Keratinocyte (primary cell): ENCODE measurements around the gene GOLGA5. TPM values are rescaled to one million over a fixed set of nuclear protein-coding genes. Genes with fewer than 3 reads are reported as not detected.

ENCODE experiments used
- DNase-seq: peaks from one replicate; pipeline ENCODE4 v3.0.0-alpha.2; 2011; ENCODE audit warnings: low read depth, missing footprints, low spot score
- FAIRE-seq: peaks from 2 replicates; lab custom pipeline; 2011; peaks lifted over from hg19 to GRCh38; lab: Jason Lieb, UNC
- H2AFZ ChIP-seq: 2 replicates; pipeline ENCODE4 v1.6.0; 2012; ENCODE audit warnings: low read length, control low read depth, inconsistent platforms; ENCODE audit not compliant: control insufficient read depth
- H3K27ac ChIP-seq: 2 replicates; pipeline ENCODE4 v1.5.1; 2011; ENCODE audit warnings: low read length; ENCODE audit not compliant: control insufficient read depth, insufficient read depth
- H3K27me3 ChIP-seq: 3 replicates; pipeline ENCODE4 v1.6.0; 2011; ENCODE audit warnings: low read length; ENCODE audit not compliant: control insufficient read depth, insufficient read depth; ENCODE audit errors: extremely low read depth
- H3K36me3 ChIP-seq, 2 experiments: 2 replicates in 1 of 2; 3 replicates in 1 of 2; pipeline ENCODE4 v1.5.1; 2011; ENCODE audit warnings: low read length in 2 of 2, mild to moderate bottlenecking in 1 of 2; ENCODE audit not compliant: control insufficient read depth in 2 of 2, insufficient read depth in 2 of 2; ENCODE audit errors: extremely low read depth in 1 of 2
- H3K4me1 ChIP-seq: 3 replicates; pipeline ENCODE4 v1.5.1; 2011; ENCODE audit warnings: low read length; ENCODE audit not compliant: control insufficient read depth, insufficient read depth; ENCODE audit errors: extremely low read depth
- H3K4me2 ChIP-seq: 3 replicates; pipeline ENCODE4 v1.6.0; 2011; ENCODE audit warnings: low read depth, low read length; ENCODE audit not compliant: control insufficient read depth, insufficient read depth; ENCODE audit errors: extremely low read depth
- H3K4me3 ChIP-seq, 3 experiments: fragments of 200-600 bp in 1 of 3; sonication (generic) in 1 of 3; 2 replicates in 2 of 3; 3 replicates in 1 of 3; pipeline ENCODE4 v1.5.1; 2011 to 2016; ENCODE audit warnings: low read length in 3 of 3, mild to moderate bottlenecking in 3 of 3, control low read depth in 2 of 3, inconsistent platforms in 1 of 3, low read depth in 1 of 3, mixed read lengths in 1 of 3, mixed run types in 1 of 3, moderate library complexity in 1 of 3; ENCODE audit not compliant: control insufficient read depth in 2 of 3, insufficient read depth in 2 of 3; ENCODE audit errors: extremely low read depth in 1 of 3
- H3K79me2 ChIP-seq: 2 replicates; pipeline ENCODE4 v1.6.0; 2012; ENCODE audit warnings: low read length; ENCODE audit not compliant: control insufficient read depth, insufficient read depth
- H3K9ac ChIP-seq: 3 replicates; pipeline ENCODE4 v1.6.0; 2011; ENCODE audit warnings: low read length; ENCODE audit not compliant: control insufficient read depth, insufficient read depth; ENCODE audit errors: extremely low read depth
- H3K9me1 ChIP-seq: 3 replicates; pipeline ENCODE4 v1.6.0; 2011; ENCODE audit warnings: low read length; ENCODE audit not compliant: control insufficient read depth, insufficient read depth; ENCODE audit errors: extremely low read depth
- H3K9me3 ChIP-seq: 2 replicates; pipeline ENCODE4 v1.5.1; 2012; ENCODE audit warnings: low read depth, low read length; ENCODE audit not compliant: control insufficient read depth
- H4K20me1 ChIP-seq: 3 replicates; pipeline ENCODE4 v1.6.0; 2011; ENCODE audit warnings: low read length; ENCODE audit not compliant: control insufficient read depth, insufficient read depth; ENCODE audit errors: extremely low read depth
- EZH2 ChIP-seq: IDR thresholded peaks from one replicate; pipeline ENCODE4 v1.6.1; 2012; ENCODE audit warnings: inconsistent platforms, mild to moderate bottlenecking, low read length, moderate library complexity
- dilution Hi-C: fragments of 300-500 bp; cut with MboI; formaldehyde crosslinking; loops from one replicate; pipeline ENCODE4 v1.7.0; 2020; ENCODE audit warnings: low sequenced_read_pairs; ENCODE audit not compliant: extremely low pct_ligation_motif_present
- polyA plus RNA-seq, 5 experiments: library from polyadenylated mRNA; depleted of rRNA in 3 of 5; stranded (reverse) in 3 of 5; stranded (forward) in 1 of 5; unstranded in 1 of 5; fragments of >200 nt; gene quantifications; 1 replicate in 1 of 5; 2 replicates in 3 of 5; 3 replicates in 1 of 5; pipeline versions ENCODE4 v1.2.1 to v1.2.3, GENCODE V29; 2011 to 2012; ENCODE audit warnings: missing spikeins in 2 of 5, low read depth in 1 of 5, low replicate concordance in 1 of 5
- TF ChIP-seq, protein P1 (sequence below), 3 experiments: IDR thresholded peaks in 1 of 3; conservative IDR thresholded peaks in 1 of 3; optimal IDR thresholded peaks in 1 of 3; 2 replicates in 2 of 3; 3 replicates in 1 of 3; pipeline versions ENCODE3 to v1.5.1; 2011; ENCODE audit warnings: low read length in 3 of 3, mild to moderate bottlenecking in 3 of 3, moderate library complexity in 2 of 3, control low read depth in 1 of 3, inconsistent platforms in 1 of 3; ENCODE audit not compliant: insufficient read depth in 2 of 3; ENCODE audit errors: extremely low read depth in 1 of 3

GOLGA5 gene
- polyA plus RNA-seq, 1 donor (not counting 4 experiments of a cell fraction or from before 2014, with no cell fraction given), result 37.8 TPM

DNA sequence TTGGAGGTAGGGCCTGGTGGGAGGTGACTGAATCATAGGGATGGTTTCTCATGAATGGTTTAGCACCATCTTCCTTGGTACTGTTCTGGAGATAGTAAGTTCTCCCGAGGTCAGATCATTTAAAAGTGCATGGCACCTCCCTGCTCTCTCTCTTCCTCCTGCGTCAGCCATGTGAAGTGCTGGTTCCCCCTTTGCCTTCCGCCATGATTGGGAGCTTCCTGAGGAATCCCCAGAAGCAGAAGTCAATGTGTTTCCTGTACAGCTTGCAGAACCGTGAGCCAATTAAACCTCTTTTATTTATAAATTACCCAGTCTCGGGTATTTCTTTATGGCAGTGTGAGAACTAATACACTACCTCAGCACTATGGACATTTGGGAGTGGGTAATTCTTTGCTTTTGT is 40.9 kb upstream of the GOLGA5 start:
- no peaks in the 10 kb centered on the region for H3K4me1 ChIP-seq
- DNase-seq, result no peak
- no peaks in the 10 kb centered on the region for H4K20me1 ChIP-seq
- no peak overlapping the region for H3K9ac ChIP-seq
- H3K79me2 ChIP-seq, result no peaks in the 10 kb centered on the region
- no peaks in the 10 kb centered on the region for H3K9me3 ChIP-seq
- no peak overlapping the region for H3K4me3 ChIP-seq
- H3K27ac ChIP-seq, result no peak overlapping the region
- H3K4me2 ChIP-seq, result no peak overlapping the region
- no peak overlapping the region for H2AFZ ChIP-seq
- FAIRE-seq, result no peak
- dilution Hi-C loops, result no loop called here
- H3K9me1 ChIP-seq, result no peaks in the 10 kb centered on the region
- H3K27me3 ChIP-seq, result no peaks in the 10 kb centered on the region
- no peaks in the 10 kb centered on the region for H3K36me3 ChIP-seq
- TF ChIP-seq EZH2, result no peak
- TF ChIP-seq, protein P1, sequence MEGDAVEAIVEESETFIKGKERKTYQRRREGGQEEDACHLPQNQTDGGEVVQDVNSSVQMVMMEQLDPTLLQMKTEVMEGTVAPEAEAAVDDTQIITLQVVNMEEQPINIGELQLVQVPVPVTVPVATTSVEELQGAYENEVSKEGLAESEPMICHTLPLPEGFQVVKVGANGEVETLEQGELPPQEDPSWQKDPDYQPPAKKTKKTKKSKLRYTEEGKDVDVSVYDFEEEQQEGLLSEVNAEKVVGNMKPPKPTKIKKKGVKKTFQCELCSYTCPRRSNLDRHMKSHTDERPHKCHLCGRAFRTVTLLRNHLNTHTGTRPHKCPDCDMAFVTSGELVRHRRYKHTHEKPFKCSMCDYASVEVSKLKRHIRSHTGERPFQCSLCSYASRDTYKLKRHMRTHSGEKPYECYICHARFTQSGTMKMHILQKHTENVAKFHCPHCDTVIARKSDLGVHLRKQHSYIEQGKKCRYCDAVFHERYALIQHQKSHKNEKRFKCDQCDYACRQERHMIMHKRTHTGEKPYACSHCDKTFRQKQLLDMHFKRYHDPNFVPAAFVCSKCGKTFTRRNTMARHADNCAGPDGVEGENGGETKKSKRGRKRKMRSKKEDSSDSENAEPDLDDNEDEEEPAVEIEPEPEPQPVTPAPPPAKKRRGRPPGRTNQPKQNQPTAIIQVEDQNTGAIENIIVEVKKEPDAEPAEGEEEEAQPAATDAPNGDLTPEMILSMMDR (optimal IDR thresholded peaks at IDR 0.05 in 1 of 3, IDR thresholded peaks at IDR 0.05 in 1 of 3, conservative IDR thresholded peaks at IDR 0.05 in 1 of 3; ENCODE audit: extremely low read depth in 1 of 3, insufficient read depth in 2 of 3, low read length in 3 of 3), result no peak

- Histone ChIP-seq H3K9me3 (no peaks in the 10 kb centered on the region), H3K4me1 (no peaks in the 10 kb centered on the region), H2AFZ (no peak overlapping the region), H3K27me3 (no peaks in the 10 kb centered on the region), H3K4me2 (no peak overlapping the region), H3K36me3 (no peaks in the 10 kb centered on the region), H3K27ac (no peak overlapping the region), H3K9ac (no peak overlapping the region), H3K4me3 (no peak overlapping the region), H3K79me2 (no peaks in the 10 kb centered on the region), H3K9me1 (no peaks in the 10 kb centered on the region), H4K20me1 (no peaks in the 10 kb centered on the region)
- dilution Hi-C loops, result no loop called here
- TF ChIP-seq EZH2, result no peak
- TF ChIP-seq, protein P1 (optimal IDR thresholded peaks at IDR 0.05 in 1 of 3, IDR thresholded peaks at IDR 0.05 in 1 of 3, conservative IDR thresholded peaks at IDR 0.05 in 1 of 3; ENCODE audit: extremely low read depth in 1 of 3, insufficient read depth in 2 of 3, low read length in 3 of 3), result no peak
- no peak for FAIRE-seq
- no peak for DNase-seq
Observed at GRCh38 chr14:92754966-92755365, 39.1 kb upstream of the GOLGA5 start.
